Activated naive CD8-positive, alpha-beta T cell (primary cell): ENCODE results near the gene TSPAN18.
A peak's percentile ranks its signal among the peaks of the same experiment; 100 is the strongest.
"Not testable (repeated sequence)": the region's sequence is repeated elsewhere in the genome, so short reads cannot be mapped to it uniquely, and the experiment has no call there.

Experiments
- H3K27ac Mint-ChIP-seq: one replicate; pipeline ENCODE4 v1.8.0; 2021; ENCODE audit warnings: mixed read lengths
- H3K27me3 Mint-ChIP-seq: one replicate; pipeline ENCODE4 v1.8.0; 2021; ENCODE audit warnings: mixed read lengths
- H3K36me3 Mint-ChIP-seq: one replicate; pipeline ENCODE4 v1.8.0; 2021; ENCODE audit warnings: mixed read lengths
- H3K4me1 Mint-ChIP-seq: one replicate; pipeline ENCODE4 v1.8.0; 2021; ENCODE audit warnings: low read depth, mixed read lengths
- H3K4me3 Mint-ChIP-seq: one replicate; pipeline ENCODE4 v1.8.0; 2021; ENCODE audit warnings: mild to moderate bottlenecking, mixed read lengths
- H3K9me3 Mint-ChIP-seq: one replicate; pipeline ENCODE4 v1.8.0; 2021; ENCODE audit warnings: low read depth, mixed read lengths

TSPAN18 gene

GRCh38 chr11:44860346-44860745 lies 133.6 kb downstream of the TSPAN18 start:
- H3K36me3 Mint-ChIP-seq: peaks cover 15% of the 10 kb centered on the region
- H3K9me3 Mint-ChIP-seq: no peaks in the 10 kb centered on the region
- peaks cover 26% of the 10 kb centered on the region for H3K4me1 Mint-ChIP-seq
- H3K27me3 Mint-ChIP-seq: peaks cover 3% of the 10 kb centered on the region
- H3K27ac Mint-ChIP-seq: no peak overlapping the region
- H3K4me3 Mint-ChIP-seq: no peak overlapping the region

- peaks cover 23% of the 10 kb centered on the region for H3K4me1 Mint-ChIP-seq
- no peak overlapping the region for H3K4me3 Mint-ChIP-seq
- peaks cover 12% of the 10 kb centered on the region for H3K36me3 Mint-ChIP-seq
- H3K27me3 Mint-ChIP-seq: peaks cover 3% of the 10 kb centered on the region
- no peaks in the 10 kb centered on the region for H3K9me3 Mint-ChIP-seq
- peak overlapping the region; percentile 16 for H3K27ac Mint-ChIP-seq
These were observed 135.2 kb downstream of the TSPAN18 start for GRCh38 chr11:44861849-44862557.

- Mint-ChIP-seq H3K36me3 (peaks cover 12% of the 10 kb centered on the region), H3K4me1 (peaks cover 23% of the 10 kb centered on the region), H3K9me3 (no peaks in the 10 kb centered on the region), H3K27me3 (peaks cover 3% of the 10 kb centered on the region), H3K27ac (no peak overlapping the region), H3K4me3 (no peak overlapping the region)
These were observed 135.9 kb downstream of the TSPAN18 start for GRCh38 chr11:44862558-44863101.

DNA sequence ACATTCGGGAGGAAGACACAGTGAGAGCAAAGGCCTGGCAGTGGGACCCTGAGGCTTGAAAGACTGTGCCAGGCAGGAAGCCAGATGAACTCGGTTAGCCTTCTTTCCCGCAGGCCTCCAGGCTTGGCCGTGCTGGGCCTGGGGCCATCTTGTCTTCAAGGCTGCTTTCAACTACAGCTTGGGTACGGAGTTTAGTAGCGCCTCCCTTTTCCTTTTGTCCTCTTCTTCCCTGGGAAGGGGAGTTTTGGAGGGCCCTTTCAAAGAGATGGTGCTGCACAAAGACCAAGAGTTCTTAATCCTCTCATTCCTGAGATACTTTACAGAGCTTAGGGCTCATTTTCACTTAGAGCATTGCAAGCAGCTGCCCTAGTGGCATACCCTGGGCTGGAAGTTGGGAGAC lies 136.5 kb downstream of the TSPAN18 start:
- Mint-ChIP-seq H3K36me3 (peaks cover 12% of the 10 kb centered on the region), H3K4me1 (peaks cover 23% of the 10 kb centered on the region), H3K27ac (no peak overlapping the region), H3K9me3 (no peaks in the 10 kb centered on the region), H3K4me3 (no peak overlapping the region), H3K27me3 (peaks cover 3% of the 10 kb centered on the region)

DNA sequence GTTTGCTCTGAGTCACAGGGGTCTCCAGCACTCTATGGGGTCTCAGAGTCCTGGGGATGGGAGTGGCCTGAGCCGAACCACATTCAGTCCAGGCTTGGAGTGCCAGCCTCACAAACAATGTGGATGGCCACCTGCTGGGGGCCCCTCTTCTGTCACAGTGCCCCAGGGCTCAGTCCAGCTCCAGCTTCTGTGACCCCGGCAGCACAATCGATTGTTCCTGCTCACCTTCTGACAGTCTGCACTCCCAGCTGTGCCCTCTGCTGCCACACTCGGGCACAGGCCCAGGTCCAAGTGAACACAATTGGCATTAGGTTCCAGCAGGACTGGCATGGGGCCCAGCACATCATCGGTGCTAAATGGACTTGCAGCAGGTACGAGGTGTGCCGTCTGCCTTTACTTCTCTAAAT lies 139.1 kb downstream of the TSPAN18 start:
- Mint-ChIP-seq H3K9me3 (no peaks in the 10 kb centered on the region), H3K27me3 (no peaks in the 10 kb centered on the region), H3K36me3 (peaks cover 12% of the 10 kb centered on the region), H3K4me1 (peaks cover 17% of the 10 kb centered on the region), H3K4me3 (no peak overlapping the region), H3K27ac (no peak overlapping the region)

- Mint-ChIP-seq H3K4me1 (peaks cover 15% of the 10 kb centered on the region), H3K4me3 (no peak overlapping the region), H3K27me3 (no peaks in the 10 kb centered on the region), H3K27ac (no peak overlapping the region), H3K9me3 (no peaks in the 10 kb centered on the region), H3K36me3 (peaks cover 15% of the 10 kb centered on the region)
These were observed 139.5 kb downstream of the TSPAN18 start for GRCh38 chr11:44866286-44866685.

DNA sequence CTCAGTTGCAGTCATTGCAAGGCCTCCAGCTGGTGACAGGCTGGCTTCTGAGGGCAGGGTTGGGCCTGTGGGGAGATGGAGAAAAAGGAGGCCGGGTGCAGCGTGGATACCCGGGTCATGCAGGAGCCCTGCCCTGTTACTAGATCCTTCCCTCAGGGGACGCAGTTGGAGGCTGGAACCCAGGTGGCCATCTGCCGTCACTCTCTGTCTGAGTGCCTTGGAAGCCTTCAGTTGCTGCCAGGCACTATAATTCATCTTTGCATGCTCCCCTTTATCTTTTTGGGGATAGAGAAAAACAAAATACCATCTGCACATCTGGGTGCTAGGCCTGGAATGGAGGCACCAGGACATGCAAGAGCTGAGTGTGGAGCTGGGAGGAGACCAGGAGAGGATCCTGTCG lies 141.3 kb downstream of the TSPAN18 start:
- H3K27me3 Mint-ChIP-seq: no peaks in the 10 kb centered on the region
- no peak overlapping the region for H3K27ac Mint-ChIP-seq
- no peaks in the 10 kb centered on the region for H3K4me1 Mint-ChIP-seq
- peaks cover 15% of the 10 kb centered on the region for H3K36me3 Mint-ChIP-seq
- H3K4me3 Mint-ChIP-seq: no peak overlapping the region
- no peaks in the 10 kb centered on the region for H3K9me3 Mint-ChIP-seq

DNA sequence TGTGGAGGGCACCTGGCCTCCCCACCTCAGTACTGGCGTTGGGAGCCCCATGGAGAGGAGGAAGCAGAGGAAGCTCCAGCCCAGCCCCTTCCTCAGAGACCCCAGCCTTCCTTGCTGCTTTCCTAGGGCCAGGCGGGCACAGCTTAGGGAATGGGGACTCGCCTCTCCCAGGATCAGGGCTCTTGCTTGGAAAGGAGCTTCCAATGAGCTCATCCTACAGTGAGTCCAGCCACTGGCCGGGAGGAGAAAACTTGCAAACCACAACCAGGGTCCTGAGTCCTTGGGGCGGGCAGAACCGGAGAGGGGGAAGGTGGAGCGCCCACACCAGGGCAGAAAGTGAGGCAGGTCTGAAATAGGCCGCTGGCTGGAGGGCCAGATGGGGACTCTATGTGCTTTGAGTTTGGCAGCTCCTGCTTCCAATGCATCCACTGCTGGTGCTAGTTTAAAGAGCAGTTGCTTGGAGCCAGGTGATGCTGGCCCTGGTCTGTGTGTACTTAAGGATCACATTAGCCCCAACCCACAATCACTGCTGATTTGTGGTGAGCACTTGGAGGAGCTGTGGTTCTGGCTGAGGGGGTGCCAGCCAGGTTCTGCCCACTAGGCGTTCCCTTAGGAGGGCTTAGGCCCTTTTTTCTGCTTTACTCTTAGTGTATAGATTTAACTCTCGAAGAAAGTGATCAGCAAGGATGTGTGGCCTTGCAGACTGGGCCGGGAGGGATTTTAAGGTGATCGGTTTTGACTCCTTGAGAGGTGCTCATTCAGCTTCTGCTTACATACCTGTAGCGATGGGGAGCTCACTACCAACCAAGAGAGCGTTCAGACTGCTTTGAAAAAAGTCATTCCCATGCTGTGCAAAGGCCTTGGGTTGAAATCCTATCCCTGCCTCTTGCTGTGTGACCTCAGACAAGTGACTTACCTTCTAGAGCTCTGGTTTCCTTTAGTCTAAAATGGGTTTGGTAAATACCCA lies 142.0 kb downstream of the TSPAN18 start:
- peaks cover 12% of the 10 kb centered on the region for H3K36me3 Mint-ChIP-seq
- no peak overlapping the region for H3K27ac Mint-ChIP-seq
- H3K27me3 Mint-ChIP-seq: no peaks in the 10 kb centered on the region
- no peaks in the 10 kb centered on the region for H3K9me3 Mint-ChIP-seq
- H3K4me3 Mint-ChIP-seq: no peak overlapping the region
- no peaks in the 10 kb centered on the region for H3K4me1 Mint-ChIP-seq

DNA sequence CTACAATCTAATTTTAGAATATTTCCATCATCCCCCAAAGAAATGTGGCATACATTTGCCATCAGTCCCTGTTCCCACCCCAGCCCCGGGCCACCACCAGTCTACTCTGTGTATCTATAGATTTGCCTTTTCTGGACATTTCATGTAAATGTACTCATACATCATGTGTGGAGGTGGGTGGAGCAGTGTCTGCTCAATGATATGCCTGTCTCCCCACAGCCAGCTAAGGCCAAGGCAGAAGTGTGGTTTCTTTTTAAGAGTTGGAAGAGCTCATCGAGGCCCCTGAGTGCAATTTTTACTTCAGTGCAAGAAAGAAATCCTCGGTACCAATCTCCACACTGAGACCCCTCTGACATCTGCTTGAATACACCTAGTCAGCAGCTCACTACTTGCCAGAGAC lies 143.4 kb downstream of the TSPAN18 start:
- Mint-ChIP-seq H3K36me3 (peaks cover 9% of the 10 kb centered on the region), H3K4me3 (no peak overlapping the region), H3K27me3 (no peaks in the 10 kb centered on the region), H3K4me1 (no peaks in the 10 kb centered on the region), H3K9me3 (no peaks in the 10 kb centered on the region), H3K27ac (no peak overlapping the region)

GRCh38 chr11:44870615-44871176 lies 143.9 kb downstream of the TSPAN18 start:
- Mint-ChIP-seq H3K4me1 (no peaks in the 10 kb centered on the region), H3K9me3 (no peaks in the 10 kb centered on the region), H3K36me3 (peaks cover 9% of the 10 kb centered on the region), H3K27ac (no peak overlapping the region), H3K4me3 (no peak overlapping the region), H3K27me3 (no peaks in the 10 kb centered on the region)

GRCh38 chr11:44871682-44872081 lies 144.9 kb downstream of the TSPAN18 start:
- H3K9me3 Mint-ChIP-seq, H3K27me3 Mint-ChIP-seq, H3K36me3 Mint-ChIP-seq, H3K27ac Mint-ChIP-seq, H3K4me3 Mint-ChIP-seq, H3K4me1 Mint-ChIP-seq: not testable (repeated sequence)

- Mint-ChIP-seq H3K4me3 (no peak overlapping the region), H3K27ac (no peak overlapping the region), H3K9me3 (no peaks in the 10 kb centered on the region), H3K36me3 (peaks cover 9% of the 10 kb centered on the region), H3K27me3 (no peaks in the 10 kb centered on the region), H3K4me1 (no peaks in the 10 kb centered on the region)
These were observed 145.8 kb downstream of the TSPAN18 start for GRCh38 chr11:44872556-44872955.

DNA sequence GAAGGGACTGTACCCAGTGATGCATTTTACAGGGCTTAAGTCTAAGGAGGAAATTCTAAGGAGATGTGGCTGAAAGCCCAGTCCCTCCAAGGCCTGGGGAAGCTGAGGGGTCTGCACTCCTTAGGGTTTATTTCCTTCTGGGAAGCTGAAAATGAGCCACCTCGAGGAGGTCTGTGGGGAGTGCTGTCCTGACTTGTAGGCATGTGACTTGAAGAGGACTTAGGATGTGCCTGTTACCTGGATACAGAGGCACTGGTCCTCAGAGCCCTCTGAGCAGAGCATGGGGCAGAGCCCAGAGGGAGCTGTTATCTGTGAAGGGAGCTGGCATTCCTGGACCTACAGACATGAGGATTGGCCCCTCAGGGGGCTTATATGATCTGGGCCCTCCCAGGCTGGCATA lies 146.8 kb downstream of the TSPAN18 start:
- Mint-ChIP-seq H3K4me1 (no peaks in the 10 kb centered on the region), H3K36me3 (peaks cover 9% of the 10 kb centered on the region), H3K27ac (no peak overlapping the region), H3K9me3 (no peaks in the 10 kb centered on the region), H3K27me3 (no peaks in the 10 kb centered on the region), H3K4me3 (no peak overlapping the region)

DNA sequence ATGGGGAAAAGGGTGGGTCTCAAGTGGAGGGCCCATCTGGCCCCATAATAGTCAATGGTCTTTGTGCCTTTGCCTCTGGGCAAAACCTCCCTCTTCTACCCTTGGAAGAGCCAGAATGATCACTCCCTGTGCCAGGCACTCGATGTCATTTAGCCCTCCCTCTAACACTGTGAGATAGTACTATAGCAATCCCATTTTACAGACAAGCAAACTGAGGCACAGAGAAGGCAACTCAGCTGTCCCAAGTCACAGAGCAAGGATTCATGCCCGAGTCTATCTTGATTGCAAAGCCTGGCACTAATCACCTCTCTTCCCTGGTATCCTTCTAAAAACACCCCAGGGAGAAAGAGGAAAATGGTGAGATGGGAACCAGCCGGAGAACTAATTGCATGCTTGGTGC lies 147.5 kb downstream of the TSPAN18 start:
- H3K36me3 Mint-ChIP-seq: peaks cover 9% of the 10 kb centered on the region
- H3K27ac Mint-ChIP-seq: no peak overlapping the region
- H3K4me1 Mint-ChIP-seq: no peaks in the 10 kb centered on the region
- H3K9me3 Mint-ChIP-seq: no peaks in the 10 kb centered on the region
- no peak overlapping the region for H3K4me3 Mint-ChIP-seq
- H3K27me3 Mint-ChIP-seq: no peaks in the 10 kb centered on the region

DNA sequence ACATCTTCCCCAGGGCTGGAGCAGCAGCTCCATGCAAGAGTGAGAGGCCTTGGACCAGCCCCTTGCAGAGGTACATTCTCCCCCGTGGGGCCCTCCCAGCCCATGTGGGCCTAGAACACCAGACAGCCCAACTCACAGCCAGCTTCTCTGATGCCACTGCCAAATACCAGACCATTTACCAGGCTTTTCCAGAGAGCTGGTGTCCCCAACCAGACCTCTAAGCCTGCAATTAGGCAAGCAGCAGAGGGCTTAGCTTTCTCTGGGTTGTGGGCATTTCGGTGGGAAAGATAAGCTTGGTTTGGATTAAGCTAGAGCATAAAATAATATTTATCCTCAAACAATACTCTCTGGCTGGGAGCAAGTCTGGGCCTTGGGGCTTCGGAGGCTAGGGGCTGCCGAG lies 148.3 kb downstream of the TSPAN18 start:
- Mint-ChIP-seq H3K4me1 (no peaks in the 10 kb centered on the region), H3K4me3 (no peak overlapping the region), H3K27ac (no peak overlapping the region), H3K27me3 (no peaks in the 10 kb centered on the region), H3K36me3 (peaks cover 8% of the 10 kb centered on the region), H3K9me3 (no peaks in the 10 kb centered on the region)
